GM10266 (cell line): ENCODE data around the gene LBHD2.
A peak's percentile ranks its signal among the peaks of the same experiment; 100 is the strongest.

Experiments used
- DNase-seq: peaks from one replicate; pipeline ENCODE4 v3.0.0; 2012; ENCODE audit errors: extremely low spot score
- TF ChIP-seq, protein P1 (sequence below): IDR thresholded peaks from 2 replicates; pipeline ENCODE4 v1.5.1; 2012; ENCODE audit warnings: mild to moderate bottlenecking, low read depth; ENCODE audit not compliant: control insufficient read depth, insufficient read depth; ENCODE audit errors: missing control alignments

LBHD2 gene

DNA sequence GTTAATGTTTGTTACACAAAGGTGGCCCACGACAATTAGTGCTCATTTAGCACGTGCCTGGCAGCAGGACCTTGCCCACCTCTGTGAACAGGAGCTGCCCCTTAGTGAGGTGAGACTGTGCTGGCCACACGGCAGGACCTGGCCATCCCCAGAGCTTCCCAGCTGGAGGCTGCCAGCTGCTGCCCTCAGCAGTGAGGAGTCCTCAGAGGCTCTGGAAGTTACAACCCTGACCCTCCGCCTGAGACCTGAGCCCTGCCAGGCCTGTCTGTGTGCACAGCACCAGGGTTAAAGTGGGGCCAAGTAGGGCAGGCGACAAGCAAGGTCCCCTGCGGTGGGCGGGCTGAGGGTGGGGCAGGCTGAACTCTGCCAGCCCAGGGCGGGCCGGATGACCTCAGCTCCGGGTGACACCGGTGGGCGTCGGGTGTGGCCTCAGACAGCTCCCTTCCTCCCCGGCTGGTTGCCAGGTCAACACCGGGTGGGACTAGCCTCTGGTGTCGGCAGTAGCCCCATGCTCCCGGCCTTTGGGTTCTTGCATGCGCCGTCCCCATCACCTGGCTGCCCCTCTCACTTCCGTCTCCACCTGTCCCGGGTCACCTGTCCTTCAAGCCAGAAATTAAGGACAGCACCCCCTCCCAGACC lies 9.2 kb upstream of the LBHD2 start:
- TF ChIP-seq, protein P1, sequence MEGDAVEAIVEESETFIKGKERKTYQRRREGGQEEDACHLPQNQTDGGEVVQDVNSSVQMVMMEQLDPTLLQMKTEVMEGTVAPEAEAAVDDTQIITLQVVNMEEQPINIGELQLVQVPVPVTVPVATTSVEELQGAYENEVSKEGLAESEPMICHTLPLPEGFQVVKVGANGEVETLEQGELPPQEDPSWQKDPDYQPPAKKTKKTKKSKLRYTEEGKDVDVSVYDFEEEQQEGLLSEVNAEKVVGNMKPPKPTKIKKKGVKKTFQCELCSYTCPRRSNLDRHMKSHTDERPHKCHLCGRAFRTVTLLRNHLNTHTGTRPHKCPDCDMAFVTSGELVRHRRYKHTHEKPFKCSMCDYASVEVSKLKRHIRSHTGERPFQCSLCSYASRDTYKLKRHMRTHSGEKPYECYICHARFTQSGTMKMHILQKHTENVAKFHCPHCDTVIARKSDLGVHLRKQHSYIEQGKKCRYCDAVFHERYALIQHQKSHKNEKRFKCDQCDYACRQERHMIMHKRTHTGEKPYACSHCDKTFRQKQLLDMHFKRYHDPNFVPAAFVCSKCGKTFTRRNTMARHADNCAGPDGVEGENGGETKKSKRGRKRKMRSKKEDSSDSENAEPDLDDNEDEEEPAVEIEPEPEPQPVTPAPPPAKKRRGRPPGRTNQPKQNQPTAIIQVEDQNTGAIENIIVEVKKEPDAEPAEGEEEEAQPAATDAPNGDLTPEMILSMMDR = no peak
- DNase-seq = no peak

DNA sequence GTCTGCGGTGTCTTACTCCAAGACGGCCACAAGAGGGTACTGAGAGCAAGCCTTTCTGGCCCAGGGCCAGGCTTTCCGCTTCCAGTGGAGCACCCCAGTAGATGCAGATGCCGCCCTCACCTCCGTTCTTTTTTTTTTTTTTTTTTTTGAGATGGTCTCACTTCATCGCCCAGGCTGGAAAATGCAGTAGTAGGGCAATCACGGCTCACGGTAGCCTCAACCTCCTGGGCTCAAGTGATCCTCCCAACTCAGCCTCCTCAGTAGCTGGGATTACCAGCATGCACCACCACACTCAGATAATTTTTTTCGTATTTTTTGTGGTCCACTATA lies 5.6 kb upstream of the LBHD2 start:
- TF ChIP-seq, protein P1 = peak; percentile 84
- DNase-seq = peak; percentile 91

DNA sequence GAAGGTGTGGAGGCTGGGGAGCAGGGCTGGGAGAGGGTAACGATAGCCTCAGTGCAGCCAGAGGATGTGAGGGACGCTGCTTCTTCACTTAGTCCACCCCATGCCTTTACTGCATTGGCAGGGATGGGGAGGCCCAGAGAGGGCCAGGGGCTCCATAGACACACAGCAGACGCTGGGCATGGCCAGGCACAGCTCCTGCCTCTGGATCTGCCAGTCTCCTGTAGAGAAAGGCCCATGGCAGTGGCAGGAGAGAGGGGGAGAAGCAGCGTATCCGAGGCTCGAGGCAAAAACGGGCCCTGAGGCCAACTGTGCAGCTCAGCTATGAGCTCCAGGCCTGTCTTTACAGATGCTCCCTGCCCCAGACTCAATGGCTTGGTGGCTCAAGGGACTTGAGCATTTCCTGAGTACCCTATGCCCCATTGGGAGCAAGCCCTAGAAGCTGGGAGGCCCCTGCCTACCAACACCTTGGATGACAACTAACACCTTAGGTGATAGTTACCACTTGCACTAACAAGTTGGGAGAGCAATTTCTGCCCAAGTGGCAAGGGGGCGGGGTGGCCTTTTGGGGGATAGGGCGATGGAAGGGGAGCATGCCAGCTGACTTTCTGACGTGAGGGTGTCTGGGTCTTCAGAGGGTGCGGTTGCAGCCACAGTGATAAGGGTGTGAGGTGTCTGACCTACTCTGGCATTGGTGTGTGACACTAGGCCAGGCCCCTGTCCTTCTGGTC lies 5.0 kb upstream of the LBHD2 start:
- DNase-seq = no peak
- TF ChIP-seq, protein P1 = no peak

DNA sequence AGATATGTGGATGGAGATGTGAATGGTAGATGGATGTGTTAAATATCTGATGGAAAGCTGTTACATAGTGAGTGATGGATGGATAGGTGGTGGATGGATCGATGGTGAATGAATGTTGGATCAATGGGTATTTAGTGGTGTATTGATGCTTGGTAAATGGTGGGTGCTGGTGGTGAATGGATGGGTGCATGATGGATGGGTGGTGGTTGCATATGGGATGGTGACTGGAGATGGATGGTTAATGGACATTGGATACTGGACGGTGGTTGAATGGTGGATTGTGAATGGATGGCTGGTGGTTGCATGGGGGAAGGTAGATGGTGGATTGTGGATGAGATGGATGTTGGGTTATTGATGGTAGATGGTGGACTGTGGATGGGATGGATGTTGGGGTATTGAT lies 2.1 kb upstream of the LBHD2 start:
- no peak for DNase-seq
- TF ChIP-seq, protein P1 = no peak

- TF ChIP-seq, protein P1 = no peak
- no peak for DNase-seq
Measured at GRCh38 chr14:103085106-103086091, 1.4 kb downstream of the LBHD2 start.

DNA sequence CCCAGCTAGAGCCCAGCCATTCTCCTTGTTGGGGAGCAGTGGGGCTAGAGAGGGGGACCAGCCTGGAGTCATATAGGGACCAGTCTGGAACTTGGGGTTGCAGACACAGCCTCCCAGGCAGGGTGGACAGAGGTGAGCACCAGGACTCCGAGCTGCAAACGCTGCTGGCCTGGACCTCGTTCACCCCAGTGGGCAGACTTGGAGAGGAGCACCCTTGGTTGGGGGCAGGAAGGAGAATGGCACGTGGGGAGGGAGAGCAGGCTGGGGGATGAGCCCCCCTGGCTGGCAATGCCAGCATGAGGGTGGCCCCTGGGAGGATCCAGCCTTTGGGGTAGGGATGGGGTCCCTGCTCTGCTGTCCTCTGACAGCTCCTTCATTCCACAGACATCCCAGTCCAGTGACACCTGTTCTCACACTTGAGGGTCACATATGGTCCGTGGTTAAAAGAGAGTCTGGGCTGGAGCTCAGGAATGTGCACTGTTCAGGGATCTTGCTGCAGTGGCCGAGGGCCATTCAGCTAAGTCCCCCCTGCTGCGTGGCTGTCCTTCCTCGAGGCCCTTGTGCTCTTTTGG lies 2.8 kb downstream of the LBHD2 start:
- TF ChIP-seq, protein P1 = no peak
- DNase-seq = no peak

DNA sequence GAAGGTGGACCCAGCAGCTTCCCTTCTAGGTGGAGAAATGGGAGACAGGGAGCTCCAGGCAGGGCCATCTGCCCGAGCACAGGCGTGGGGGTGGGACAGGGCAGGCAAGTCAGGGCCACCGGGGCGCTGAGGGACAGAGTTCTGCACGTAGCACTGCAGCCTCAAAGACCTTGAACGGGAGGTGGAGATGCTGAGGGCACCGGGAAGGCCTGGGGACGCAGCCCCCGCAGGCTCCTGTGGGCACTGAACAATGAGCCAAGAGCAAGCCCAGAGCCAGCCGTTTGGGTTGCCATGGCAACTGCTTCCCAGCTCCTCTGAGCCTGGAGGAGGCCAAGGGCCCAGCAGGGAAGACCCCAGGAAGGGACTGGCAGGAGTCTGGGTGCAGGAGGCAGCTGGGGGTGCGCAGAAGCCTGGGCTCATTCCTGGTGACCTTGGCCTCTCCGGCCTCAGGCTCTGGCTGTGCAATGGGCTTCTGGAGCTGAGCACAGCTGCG lies 3.4 kb downstream of the LBHD2 start:
- TF ChIP-seq, protein P1 = no peak
- no peak for DNase-seq
